HG03039 (cell line): ENCODE data around the gene GJA3.

Experiments used
- ATAC-seq: cut with Tn5 transposase; IDR thresholded peaks from one replicate; pipeline ENCODE4 v1.9.1; 2021; ENCODE audit warnings: mild to moderate bottlenecking, moderate library complexity; ENCODE audit not compliant: unreplicated experiment

The GJA3 gene

GRCh38 chr13:20160306-20161274 lies at the start of gene GJA3:
TSS of gene GJA3 (minus strand) at chr13:20161052. CDS start at chr13:20143288, 17,764 bp downstream.
- peak; percentile 61 for ATAC-seq

- ATAC-seq = no peak
These were observed 49.1 kb upstream of the GJA3 start for GRCh38 chr13:20209948-20210347.

GRCh38 chr13:20206698-20207235 lies 45.9 kb upstream of the GJA3 start:
- no peak for ATAC-seq

GRCh38 chr13:20206065-20206697 lies 45.3 kb upstream of the GJA3 start:
- ATAC-seq = no peak

- ATAC-seq = no peak
These were observed 37.9 kb upstream of the GJA3 start for GRCh38 chr13:20198781-20199180.

- no peak for ATAC-seq
These were observed 36.5 kb upstream of the GJA3 start for GRCh38 chr13:20197361-20197834.

- ATAC-seq = no peak
These were observed 34.9 kb upstream of the GJA3 start for GRCh38 chr13:20195801-20196200.

GRCh38 chr13:20193907-20194631 lies 33.2 kb upstream of the GJA3 start:
- no peak for ATAC-seq

- ATAC-seq = no peak
These were observed 32.5 kb upstream of the GJA3 start for GRCh38 chr13:20193162-20193906.

GRCh38 chr13:20192836-20193161 lies 31.9 kb upstream of the GJA3 start, which contains the start of gene GJB2:
TSS of gene GJB2 (minus strand) at chr13:20192938. CDS start at chr13:20189581, 3,357 bp downstream.
- ATAC-seq = no peak

GRCh38 chr13:20192158-20192835 lies 31.4 kb upstream of the GJA3 start:
- no peak for ATAC-seq

GRCh38 chr13:20191311-20192157 lies 30.7 kb upstream of the GJA3 start:
- no peak for ATAC-seq

GRCh38 chr13:20190481-20191310 lies 29.8 kb upstream of the GJA3 start:
- no peak for ATAC-seq

GRCh38 chr13:20190076-20190475 lies 29.2 kb upstream of the GJA3 start:
- no peak for ATAC-seq

GRCh38 chr13:20188667-20189553 lies 28.1 kb upstream of the GJA3 start:
- ATAC-seq = no peak

- ATAC-seq = no peak
These were observed 25.9 kb upstream of the GJA3 start for GRCh38 chr13:20186771-20187170.
